HUES48 (cell line): ENCODE data around the gene PCNP.
"Not testable (repeated sequence)": the region's sequence is repeated elsewhere in the genome, so short reads cannot be mapped to it uniquely, and the experiment has no call there.

Experiments used
- H3K27ac ChIP-seq: one replicate; pipeline ENCODE4 v1.7.0; 2013; ENCODE audit warnings: low read depth, low read length, inconsistent platforms
- H3K27me3 ChIP-seq: 2 replicates; pipeline ENCODE4 v1.6.1; 2013; ENCODE audit warnings: mild to moderate bottlenecking, low read length; ENCODE audit not compliant: control insufficient read depth, insufficient read depth
- H3K36me3 ChIP-seq: 2 replicates; pipeline ENCODE4 v1.6.1; 2013; ENCODE audit warnings: low read length; ENCODE audit not compliant: control insufficient read depth, insufficient read depth
- H3K4me1 ChIP-seq: 2 replicates; pipeline ENCODE4 v1.6.1; 2013; ENCODE audit warnings: mild to moderate bottlenecking, low read length; ENCODE audit not compliant: control insufficient read depth, insufficient read depth
- H3K4me3 ChIP-seq: 2 replicates; pipeline ENCODE4 v1.5.1; 2013; ENCODE audit warnings: mild to moderate bottlenecking, low read depth, low read length
- H3K9ac ChIP-seq: 2 replicates; pipeline ENCODE4 v1.6.1; 2013; ENCODE audit warnings: mild to moderate bottlenecking, low read depth, low read length, moderate library complexity
- H3K9me3 ChIP-seq: 2 replicates; pipeline ENCODE4 v1.6.1; 2013; ENCODE audit warnings: low read length; ENCODE audit not compliant: control insufficient read depth, insufficient read depth

The PCNP gene

GRCh38 chr3:101634591-101635196 lies 60.7 kb downstream of the PCNP start:
- H3K36me3 ChIP-seq, result no peaks in the 10 kb centered on the region
- H3K9me3 ChIP-seq, result no peaks in the 10 kb centered on the region
- no peak overlapping the region for H3K4me3 ChIP-seq
- H3K4me1 ChIP-seq, result peaks cover 11% of the 10 kb centered on the region
- H3K27ac ChIP-seq, result no peak overlapping the region
- H3K27me3 ChIP-seq, result no peaks in the 10 kb centered on the region
- no peak overlapping the region for H3K9ac ChIP-seq

GRCh38 chr3:101635345-101635744 lies 61.4 kb downstream of the PCNP start:
- no peak overlapping the region for H3K9ac ChIP-seq
- H3K9me3 ChIP-seq, result no peaks in the 10 kb centered on the region
- H3K4me3 ChIP-seq, result no peak overlapping the region
- no peaks in the 10 kb centered on the region for H3K27me3 ChIP-seq
- H3K27ac ChIP-seq, result no peak overlapping the region
- H3K4me1 ChIP-seq, result peaks cover 11% of the 10 kb centered on the region
- no peaks in the 10 kb centered on the region for H3K36me3 ChIP-seq

- Histone ChIP-seq H3K27me3 (no peaks in the 10 kb centered on the region), H3K9ac (no peak overlapping the region), H3K36me3 (no peaks in the 10 kb centered on the region), H3K4me1 (peaks cover 11% of the 10 kb centered on the region), H3K9me3 (no peaks in the 10 kb centered on the region), H3K4me3 (no peak overlapping the region), H3K27ac (no peak overlapping the region)
Measured at GRCh38 chr3:101635954-101636798, 62.2 kb downstream of the PCNP start.

GRCh38 chr3:101637451-101637850 lies 63.5 kb downstream of the PCNP start:
- Histone ChIP-seq H3K36me3 (no peaks in the 10 kb centered on the region), H3K4me1 (peaks cover 11% of the 10 kb centered on the region), H3K27ac (no peak overlapping the region), H3K4me3 (no peak overlapping the region), H3K9me3 (no peaks in the 10 kb centered on the region), H3K27me3 (no peaks in the 10 kb centered on the region), H3K9ac (no peak overlapping the region)

GRCh38 chr3:101638261-101638745 lies 64.3 kb downstream of the PCNP start:
- H3K27ac ChIP-seq, result peak overlapping the region; percentile 42
- H3K4me3 ChIP-seq, result no peak overlapping the region
- no peaks in the 10 kb centered on the region for H3K9me3 ChIP-seq
- no peak overlapping the region for H3K9ac ChIP-seq
- no peaks in the 10 kb centered on the region for H3K27me3 ChIP-seq
- no peaks in the 10 kb centered on the region for H3K36me3 ChIP-seq
- H3K4me1 ChIP-seq, result peaks cover 15% of the 10 kb centered on the region

- Histone ChIP-seq H3K4me1 (peaks cover 25% of the 10 kb centered on the region), H3K27me3 (no peaks in the 10 kb centered on the region), H3K4me3 (no peak overlapping the region), H3K27ac (no peak overlapping the region), H3K9me3 (no peaks in the 10 kb centered on the region), H3K36me3 (no peaks in the 10 kb centered on the region), H3K9ac (no peak overlapping the region)
Measured at GRCh38 chr3:101639280-101639963, 65.4 kb downstream of the PCNP start.

GRCh38 chr3:101640256-101640655 lies 66.3 kb downstream of the PCNP start:
- Histone ChIP-seq H3K4me1 (peaks cover 24% of the 10 kb centered on the region), H3K27ac (no peak overlapping the region), H3K27me3 (no peaks in the 10 kb centered on the region), H3K36me3 (no peaks in the 10 kb centered on the region), H3K9ac (no peak overlapping the region), H3K9me3 (no peaks in the 10 kb centered on the region), H3K4me3 (no peak overlapping the region)

- H3K9ac ChIP-seq, H3K9me3 ChIP-seq, H3K36me3 ChIP-seq, H3K4me3 ChIP-seq, H3K27me3 ChIP-seq: not testable (repeated sequence)
- Histone ChIP-seq H3K4me1 (peaks cover 23% of the 10 kb centered on the region), H3K27ac (peak overlapping the region; percentile 6)
Measured at GRCh38 chr3:101641397-101642115, 67.6 kb downstream of the PCNP start.

- no peaks in the 10 kb centered on the region for H3K36me3 ChIP-seq
- H3K9ac ChIP-seq, result no peak overlapping the region
- H3K27ac ChIP-seq, result no peak overlapping the region
- no peaks in the 10 kb centered on the region for H3K9me3 ChIP-seq
- no peak overlapping the region for H3K4me3 ChIP-seq
- no peaks in the 10 kb centered on the region for H3K27me3 ChIP-seq
- H3K4me1 ChIP-seq, result peaks cover 23% of the 10 kb centered on the region
Measured at GRCh38 chr3:101642441-101642840, 68.5 kb downstream of the PCNP start.

GRCh38 chr3:101643009-101643844 lies 69.2 kb downstream of the PCNP start:
- Histone ChIP-seq H3K36me3 (peaks cover 4% of the 10 kb centered on the region), H3K9ac (no peak overlapping the region), H3K9me3 (no peaks in the 10 kb centered on the region), H3K27ac (peak overlapping the region; percentile 46), H3K4me1 (peaks cover 19% of the 10 kb centered on the region), H3K4me3 (no peak overlapping the region), H3K27me3 (no peaks in the 10 kb centered on the region)
